ENCODE measurements around the gene DNASE1L2.
"Not testable (repeated sequence)": the region's sequence is repeated elsewhere in the genome, so short reads cannot be mapped to it uniquely, and the experiment has no call there.

The DNASE1L2 gene

GRCh38 chr16:2235695-2236336 is 428 bp upstream of the DNASE1L2 start:
- no peak overlapping the region for H3K4me3 ChIP-seq (ENCODE audit: low read depth, low read length)
- no peak for TF ChIP-seq CTCF (IDR thresholded peaks at IDR 0.05; ENCODE audit: low read depth, low read length)

- no peak for TF ChIP-seq CTCF (IDR thresholded peaks at IDR 0.05; ENCODE audit: low read depth, low read length)
These were observed 848 bp downstream of the DNASE1L2 start for GRCh38 chr16:2237102-2237482.

GRCh38 chr16:2237493-2238149 is 1.4 kb downstream of the DNASE1L2 start:
- no peak for TF ChIP-seq CTCF (IDR thresholded peaks at IDR 0.05; ENCODE audit: low read depth, low read length)
- no peak overlapping the region for H3K4me3 ChIP-seq (ENCODE audit: low read depth, low read length)

More at GRCh38 chr16:2237102-2237482, 848 bp downstream of the DNASE1L2 start:
- H3K4me3 ChIP-seq (ENCODE audit: low read depth, low read length), result no peak overlapping the region

GRCh38 chr16:2238150-2238837 is 2.0 kb downstream of the DNASE1L2 start:
- TF ChIP-seq CTCF (IDR thresholded peaks at IDR 0.05; ENCODE audit: low read depth, low read length), result no peak
- H3K4me3 ChIP-seq (ENCODE audit: low read depth, low read length), result no peak overlapping the region

- no peak overlapping the region for H3K4me3 ChIP-seq (ENCODE audit: low read depth, low read length)
- no peak for TF ChIP-seq CTCF (IDR thresholded peaks at IDR 0.05; ENCODE audit: low read depth, low read length)
These were observed 2.8 kb downstream of the DNASE1L2 start for GRCh38 chr16:2238838-2239675.

- not testable (repeated sequence) for H3K4me3 ChIP-seq (ENCODE audit: low read depth, low read length)
These were observed 4.1 kb downstream of the DNASE1L2 start for GRCh38 chr16:2240331-2240730.

GRCh38 chr16:2242598-2242997 is 6.4 kb downstream of the DNASE1L2 start:
- no peak for TF ChIP-seq CTCF (IDR thresholded peaks at IDR 0.05; ENCODE audit: low read depth, low read length)
- no peak overlapping the region for H3K4me3 ChIP-seq (ENCODE audit: low read depth, low read length)
